NCI-H1105 treated with DMSO at 0.1 percent for 48 hours (cell line): ENCODE measurements around the gene KRTAP5-10.
"Not testable (repeated sequence)": the region's sequence is repeated elsewhere in the genome, so short reads cannot be mapped to it uniquely, and the experiment has no call there.

ENCODE experiments used
- DNase-seq: peaks from one replicate; lab custom pipeline; 2025; lab: John Stamatoyannopoulos, UW

The KRTAP5-10 gene

GRCh38 chr11:71565263-71565662 is at the start of gene KRTAP5-10:
TSS of gene KRTAP5-10 (plus strand) at chr11:71565563. CDS start at chr11:71565588, 25 bp downstream.
- no peak for DNase-seq

- DNase-seq, result no peak
Observed at GRCh38 chr11:71518506-71519471, 46.6 kb upstream of the KRTAP5-10 start.

- no peak for DNase-seq
Observed at GRCh38 chr11:71519546-71519945, 45.8 kb upstream of the KRTAP5-10 start.

- no peak for DNase-seq
Observed at GRCh38 chr11:71525188-71525937, 40.0 kb upstream of the KRTAP5-10 start.

- no peak for DNase-seq
Observed at GRCh38 chr11:71525938-71526495, 39.3 kb upstream of the KRTAP5-10 start.

- not testable (repeated sequence) for DNase-seq
Observed at GRCh38 chr11:71526796-71527575, 38.4 kb upstream of the KRTAP5-10 start, which contains the start of gene KRTAP5-7. TSS of gene KRTAP5-7 (plus strand) at chr11:71527267. CDS start at chr11:71527301, 34 bp downstream.

GRCh38 chr11:71527576-71528210 is 37.7 kb upstream of the KRTAP5-10 start:
- DNase-seq, result no peak

- DNase-seq, result no peak
Observed at GRCh38 chr11:71530602-71531001, 34.8 kb upstream of the KRTAP5-10 start.

- no peak for DNase-seq
Observed at GRCh38 chr11:71532036-71532610, 33.2 kb upstream of the KRTAP5-10 start.

GRCh38 chr11:71534711-71535608 is 30.4 kb upstream of the KRTAP5-10 start:
- not testable (repeated sequence) for DNase-seq

GRCh38 chr11:71535825-71536224 is 29.5 kb upstream of the KRTAP5-10 start:
- no peak for DNase-seq

GRCh38 chr11:71537537-71537936 is 27.8 kb upstream of the KRTAP5-10 start:
- DNase-seq, result no peak

GRCh38 chr11:71537977-71538665 is 27.2 kb upstream of the KRTAP5-10 start, which contains the start of gene KRTAP5-8:
TSS of gene KRTAP5-8 (plus strand) at chr11:71538025. CDS start at chr11:71538056, 31 bp downstream.
- not testable (repeated sequence) for DNase-seq

GRCh38 chr11:71538666-71538990 is 26.7 kb upstream of the KRTAP5-10 start:
- no peak for DNase-seq

- no peak for DNase-seq
Observed at GRCh38 chr11:71539017-71539416, 26.3 kb upstream of the KRTAP5-10 start.

- not testable (repeated sequence) for DNase-seq
Observed at GRCh38 chr11:71539971-71540370, 25.4 kb upstream of the KRTAP5-10 start.

GRCh38 chr11:71540521-71541304 is 24.6 kb upstream of the KRTAP5-10 start:
- not testable (repeated sequence) for DNase-seq

GRCh38 chr11:71542382-71542781 is 23.0 kb upstream of the KRTAP5-10 start:
- DNase-seq, result no peak
